HFF-Myc (cell line): Measurements from ENCODE around the gene LTF.
"Not testable (repeated sequence)": the region's sequence is repeated elsewhere in the genome, so short reads cannot be mapped to it uniquely, and the experiment has no call there.

ENCODE experiments used
- DNase-seq: peaks from one replicate; pipeline ENCODE4 v3.0.0-alpha.2; 2011; ENCODE audit warnings: low read depth; ENCODE audit errors: extremely low read depth
- H3K4me3 ChIP-seq: replicated peaks from 2 replicates; pipeline ENCODE4 v1.5.1; 2011; ENCODE audit warnings: low read depth, mild to moderate bottlenecking, control low read depth, low read length
- TF ChIP-seq, protein P1 (sequence below): IDR thresholded peaks from 2 replicates; pipeline ENCODE4 v1.5.1; 2012; ENCODE audit warnings: mild to moderate bottlenecking, low read depth, low read length, control low read depth; ENCODE audit errors: missing control alignments

The LTF gene

DNA sequence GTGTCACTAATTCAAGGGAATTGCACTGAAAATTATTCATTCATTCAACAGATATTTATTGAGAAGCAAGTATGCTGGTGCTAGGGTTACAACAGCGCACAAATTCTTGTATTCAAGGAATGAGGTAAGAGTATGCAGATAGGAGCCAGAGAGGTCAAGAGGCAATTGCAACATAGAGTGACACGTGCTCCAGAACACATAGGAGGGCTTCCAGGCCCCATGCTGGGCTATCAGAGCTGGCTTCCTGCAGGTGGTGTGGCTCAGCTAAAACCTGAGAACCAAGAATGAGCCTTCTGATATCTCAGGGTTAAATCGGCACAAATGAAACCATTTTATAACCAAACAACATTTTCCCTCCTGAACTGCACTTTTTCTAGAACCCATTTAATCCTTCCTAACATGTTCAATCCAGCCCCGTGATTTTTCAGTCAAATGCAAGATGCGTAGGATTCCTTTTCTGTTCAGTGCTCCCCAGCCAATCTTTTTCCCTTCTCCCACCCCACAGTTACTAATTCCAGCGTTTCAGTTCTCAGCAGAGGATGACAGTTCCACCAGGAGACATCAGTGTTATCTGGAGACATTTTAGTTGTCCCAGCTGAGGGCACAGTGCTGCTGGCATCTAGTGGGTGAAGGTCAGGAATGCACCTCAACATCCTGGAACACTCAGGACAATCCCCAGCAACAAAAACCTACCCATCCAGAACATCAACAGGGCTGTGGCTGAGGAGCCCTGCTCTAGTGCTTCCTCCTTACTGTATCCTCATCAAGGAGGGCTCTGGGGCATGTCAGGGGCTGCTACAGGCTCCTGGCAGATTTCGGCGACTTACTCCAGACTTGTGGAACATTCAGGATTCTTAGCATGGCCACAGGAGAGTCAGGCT lies 70.9 kb downstream of the LTF start:
- TF ChIP-seq, protein P1, sequence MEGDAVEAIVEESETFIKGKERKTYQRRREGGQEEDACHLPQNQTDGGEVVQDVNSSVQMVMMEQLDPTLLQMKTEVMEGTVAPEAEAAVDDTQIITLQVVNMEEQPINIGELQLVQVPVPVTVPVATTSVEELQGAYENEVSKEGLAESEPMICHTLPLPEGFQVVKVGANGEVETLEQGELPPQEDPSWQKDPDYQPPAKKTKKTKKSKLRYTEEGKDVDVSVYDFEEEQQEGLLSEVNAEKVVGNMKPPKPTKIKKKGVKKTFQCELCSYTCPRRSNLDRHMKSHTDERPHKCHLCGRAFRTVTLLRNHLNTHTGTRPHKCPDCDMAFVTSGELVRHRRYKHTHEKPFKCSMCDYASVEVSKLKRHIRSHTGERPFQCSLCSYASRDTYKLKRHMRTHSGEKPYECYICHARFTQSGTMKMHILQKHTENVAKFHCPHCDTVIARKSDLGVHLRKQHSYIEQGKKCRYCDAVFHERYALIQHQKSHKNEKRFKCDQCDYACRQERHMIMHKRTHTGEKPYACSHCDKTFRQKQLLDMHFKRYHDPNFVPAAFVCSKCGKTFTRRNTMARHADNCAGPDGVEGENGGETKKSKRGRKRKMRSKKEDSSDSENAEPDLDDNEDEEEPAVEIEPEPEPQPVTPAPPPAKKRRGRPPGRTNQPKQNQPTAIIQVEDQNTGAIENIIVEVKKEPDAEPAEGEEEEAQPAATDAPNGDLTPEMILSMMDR = no peak
- DNase-seq = no peak
- H3K4me3 ChIP-seq = no peak overlapping the region

DNA sequence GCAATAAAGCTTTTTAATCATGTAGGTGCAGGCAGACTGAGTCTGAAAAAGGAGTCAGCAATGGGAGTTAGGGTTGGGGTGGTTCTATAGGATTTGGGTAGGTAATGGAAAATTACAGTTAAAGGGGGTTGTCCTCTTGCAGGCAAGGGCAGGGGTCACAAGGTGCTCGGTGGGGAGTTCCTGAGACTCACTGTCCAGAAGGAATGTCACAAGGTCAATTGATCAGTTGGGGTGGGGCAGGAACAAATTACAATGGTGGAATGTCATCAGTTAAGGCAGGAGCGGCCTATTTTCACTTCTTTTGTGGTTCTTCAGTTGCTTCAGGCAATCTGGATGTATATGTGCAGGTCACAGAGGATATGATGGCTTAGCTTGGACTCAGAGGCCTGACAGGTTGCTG lies 71.7 kb downstream of the LTF start:
- no peak for DNase-seq
- TF ChIP-seq, protein P1 = no peak
- no peak overlapping the region for H3K4me3 ChIP-seq

DNA sequence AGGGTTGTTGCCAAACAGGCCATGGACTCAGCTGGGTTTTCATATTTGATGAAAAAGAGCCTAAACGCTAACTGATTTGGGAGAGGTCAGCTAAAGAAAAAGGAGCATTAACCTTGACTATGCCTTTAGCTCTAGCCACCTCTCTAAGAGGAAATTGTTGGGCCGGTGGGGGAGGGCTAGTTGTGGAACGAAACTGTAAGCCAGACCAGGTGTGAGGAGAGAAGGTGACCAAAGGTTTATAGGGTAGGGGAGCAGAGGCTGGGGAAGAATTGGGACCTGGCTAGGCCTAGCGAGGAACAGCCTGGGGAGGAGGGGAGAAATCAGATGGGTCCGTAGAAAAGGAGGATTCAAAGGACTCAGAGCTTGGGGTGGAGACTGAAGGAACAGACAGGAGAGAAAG lies 73.2 kb downstream of the LTF start:
- H3K4me3 ChIP-seq, DNase-seq: not testable (repeated sequence)

DNA sequence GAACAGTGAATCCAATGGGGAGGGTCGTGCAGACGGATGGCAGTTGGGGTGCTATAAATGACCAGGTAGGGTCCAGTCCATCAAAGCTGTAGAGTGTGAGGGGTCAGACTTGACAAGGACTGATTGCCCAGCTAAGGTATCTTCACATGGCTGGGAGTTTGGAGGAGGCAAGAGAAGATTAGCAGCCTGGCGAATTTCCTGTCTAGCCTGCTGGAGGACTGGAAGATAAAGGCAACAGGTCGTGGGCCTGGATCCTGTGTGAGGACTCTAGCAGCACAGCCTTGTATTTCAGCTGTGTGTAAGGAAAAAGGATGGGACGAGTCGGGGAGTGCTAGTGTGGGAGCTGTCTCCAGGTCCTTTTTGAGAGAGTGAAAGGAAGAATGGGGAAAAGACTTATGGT lies 75.4 kb downstream of the LTF start:
- TF ChIP-seq, protein P1 = no peak

DNA sequence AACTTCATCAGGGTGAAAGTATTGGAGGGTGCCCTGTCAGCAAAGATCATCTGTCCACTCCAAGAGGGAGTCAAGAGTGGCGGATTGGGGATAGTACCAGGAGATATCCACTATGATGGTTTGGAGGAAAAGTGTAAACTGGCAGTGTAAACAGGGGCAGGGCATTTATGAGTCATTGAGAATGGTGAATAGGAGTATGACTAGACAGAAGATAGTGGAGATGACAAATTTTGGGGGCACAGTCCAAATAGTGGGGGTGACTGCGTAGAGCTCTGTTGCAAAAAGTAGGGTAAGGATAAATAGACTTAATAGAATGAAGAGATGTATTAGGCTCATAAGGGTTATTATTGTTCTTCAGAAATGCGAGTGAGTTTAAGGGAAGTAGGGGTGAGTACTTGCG lies 75.9 kb downstream of the LTF start:
- not testable (repeated sequence) for DNase-seq, H3K4me3 ChIP-seq

More for the DNA sequence above, 75.4 kb downstream of the LTF start:
- no peak for DNase-seq
- no peak overlapping the region for H3K4me3 ChIP-seq

DNA sequence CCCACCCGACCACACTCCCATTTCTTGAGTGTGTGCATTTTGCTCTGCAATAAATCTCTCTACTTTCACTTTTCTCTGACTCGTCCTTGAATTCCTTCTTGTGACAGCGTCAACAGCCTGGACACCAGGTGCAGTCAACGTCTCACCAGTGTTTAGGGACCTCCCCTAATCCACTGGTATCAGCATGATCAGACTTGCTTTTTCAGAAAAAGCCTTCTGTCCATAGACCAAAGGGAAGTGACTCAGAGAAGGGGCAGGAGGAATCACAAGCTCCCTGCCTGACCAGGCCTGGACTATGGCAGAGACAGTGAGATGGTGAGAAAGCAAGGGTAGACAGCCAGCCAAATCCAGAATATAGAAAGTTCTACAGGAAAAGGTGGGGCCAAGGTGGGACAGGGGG lies 78.5 kb downstream of the LTF start:
- TF ChIP-seq, protein P1 = no peak

More for the DNA sequence above, 78.5 kb downstream of the LTF start:
- no peak overlapping the region for H3K4me3 ChIP-seq
- no peak for DNase-seq
